Activated CD4-positive, CD25-positive, alpha-beta regulatory T cell (primary cell): ENCODE results near the gene TMEM62.

Experiments used
- DNase-seq, 4 experiments: peaks; one replicate each; lab custom pipeline; 2025; lab: John Stamatoyannopoulos, UW

Gene TMEM62

DNA sequence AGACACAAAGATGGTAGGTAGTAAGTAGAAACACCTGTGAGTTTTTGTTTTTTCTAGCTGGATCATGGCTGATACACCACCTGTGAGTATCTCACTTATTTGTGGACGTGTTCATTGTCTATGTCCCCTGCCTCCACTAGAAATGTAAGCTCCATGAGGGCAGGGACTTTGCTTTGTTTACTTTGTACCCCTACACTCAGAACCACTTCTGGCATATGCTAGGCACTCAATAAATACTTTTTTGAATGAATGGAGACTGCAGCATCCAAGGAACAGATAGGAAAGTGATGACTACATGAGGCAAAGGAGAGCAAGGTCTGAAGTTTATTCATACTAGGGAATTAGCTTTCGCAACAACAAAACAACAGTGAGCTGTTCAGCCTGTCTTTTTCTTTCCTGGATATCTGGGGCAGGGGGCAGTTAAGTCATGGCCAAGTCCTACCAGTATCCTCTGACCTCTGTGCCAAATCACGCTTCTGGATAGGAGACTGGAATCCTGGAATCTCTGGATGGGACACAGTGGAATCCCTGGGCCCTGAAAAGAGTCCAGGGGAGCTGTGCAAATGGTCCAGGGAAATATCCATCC lies 99.0 kb downstream of the TMEM62 start:
- no peak for DNase-seq
